Measurements from ENCODE around the gene SSC5D.

The SSC5D gene

GRCh38 chr19:55485439-55486011, 2.7 kb upstream of the SSC5D start:
- H3K36me3 ChIP-seq (ENCODE audit: insufficient read depth, low read length) = peaks cover 23% of the 10 kb centered on the region
- H3K27me3 ChIP-seq (ENCODE audit: insufficient read depth, low read length, poor library complexity) = no peaks in the 10 kb centered on the region
- peak overlapping the region; percentile 79 for H3K9ac ChIP-seq (ENCODE audit: low read depth, low read length)
- H3K4me3 ChIP-seq (ENCODE audit: low read depth in 1 of 2, low read length in 2 of 2) = peak overlapping the region; percentile 64 to 91
- TF ChIP-seq EZH2 (IDR thresholded peaks at IDR 0.05; ENCODE audit: borderline replicate concordance, low read depth, low read length, severe bottlenecking) = no peak
- TF ChIP-seq CTCF (IDR thresholded peaks at IDR 0.05; ENCODE audit: borderline replicate concordance, extremely low read depth, low read length, poor library complexity, severe bottlenecking) = peak; percentile 11
- peaks cover 16% of the 10 kb centered on the region for H3K79me2 ChIP-seq (ENCODE audit: insufficient read depth, low read length)
- peaks cover 37% of the 10 kb centered on the region for H3K4me1 ChIP-seq (ENCODE audit: insufficient read depth, low read length)
- no peaks in the 10 kb centered on the region for H3K9me3 ChIP-seq (ENCODE audit: insufficient read depth, low read length, severe bottlenecking)
- H2AFZ ChIP-seq (ENCODE audit: low read depth, low read length) = peak overlapping the region; percentile 91
- H3K27ac ChIP-seq (ENCODE audit: low read length) = peak overlapping the region; percentile 83
- DNase-seq (no peak), ATAC-seq (ENCODE audit: insufficient read depth, low read depth) (peak; percentile 33)
- H4K20me1 ChIP-seq (ENCODE audit: insufficient read depth, low read length) = peaks cover 7% of the 10 kb centered on the region; the same call in 1 of the 2 replicates
- H3K4me2 ChIP-seq (ENCODE audit: insufficient read depth, low read length) = peak overlapping the region; percentile 98

GRCh38 chr19:55486043-55486970, 1.9 kb upstream of the SSC5D start:
- H4K20me1 ChIP-seq (ENCODE audit: insufficient read depth, low read length) = peaks cover 5% of the 10 kb centered on the region; the same call in 1 of the 2 replicates
- no peak overlapping the region for H3K27ac ChIP-seq (ENCODE audit: low read length)
- no peak overlapping the region for H2AFZ ChIP-seq (ENCODE audit: low read depth, low read length)
- H3K9me3 ChIP-seq (ENCODE audit: insufficient read depth, low read length, severe bottlenecking) = no peaks in the 10 kb centered on the region
- peak overlapping the region; percentile 98 for H3K4me2 ChIP-seq (ENCODE audit: insufficient read depth, low read length)
- H3K4me1 ChIP-seq (ENCODE audit: insufficient read depth, low read length) = peaks cover 37% of the 10 kb centered on the region
- H3K9ac ChIP-seq (ENCODE audit: low read depth, low read length) = peak overlapping the region; percentile 79
- peaks cover 16% of the 10 kb centered on the region for H3K36me3 ChIP-seq (ENCODE audit: insufficient read depth, low read length)
- peak overlapping the region in 1 of 2 experiments; percentile 91; a peak in 3 of 4 replicates for H3K4me3 ChIP-seq (ENCODE audit: low read depth in 1 of 2, low read length in 2 of 2)
- DNase-seq = no peak
- no peaks in the 10 kb centered on the region for H3K27me3 ChIP-seq (ENCODE audit: insufficient read depth, low read length, poor library complexity)
- TF ChIP-seq EZH2 (IDR thresholded peaks at IDR 0.05; ENCODE audit: borderline replicate concordance, low read depth, low read length, severe bottlenecking) (no peak), CTCF (IDR thresholded peaks at IDR 0.05; ENCODE audit: borderline replicate concordance, extremely low read depth, low read length, poor library complexity, severe bottlenecking) (no peak)
- H3K79me2 ChIP-seq (ENCODE audit: insufficient read depth, low read length) = peaks cover 9% of the 10 kb centered on the region
- no peak for ATAC-seq (ENCODE audit: insufficient read depth, low read depth)

- H3K4me1 ChIP-seq (ENCODE audit: insufficient read depth, low read length) = peaks cover 37% of the 10 kb centered on the region
- H3K79me2 ChIP-seq (ENCODE audit: insufficient read depth, low read length) = peaks cover 9% of the 10 kb centered on the region
- no peaks in the 10 kb centered on the region for H3K9me3 ChIP-seq (ENCODE audit: insufficient read depth, low read length, severe bottlenecking)
- no peak overlapping the region for H3K4me3 ChIP-seq (ENCODE audit: low read depth in 1 of 2, low read length in 2 of 2)
- no peak for ATAC-seq (ENCODE audit: insufficient read depth, low read depth)
- no peak overlapping the region for H3K9ac ChIP-seq (ENCODE audit: low read depth, low read length)
- no peak for DNase-seq
- 0 out of 2 replicates have a peak overlapping the region, but pooled peaks have one; percentile 2 for H3K4me2 ChIP-seq (ENCODE audit: insufficient read depth, low read length)
- H3K27me3 ChIP-seq (ENCODE audit: insufficient read depth, low read length, poor library complexity) = no peaks in the 10 kb centered on the region
- TF ChIP-seq CTCF (IDR thresholded peaks at IDR 0.05; ENCODE audit: borderline replicate concordance, extremely low read depth, low read length, poor library complexity, severe bottlenecking) (no peak), EZH2 (IDR thresholded peaks at IDR 0.05; ENCODE audit: borderline replicate concordance, low read depth, low read length, severe bottlenecking) (no peak)
- no peak overlapping the region for H2AFZ ChIP-seq (ENCODE audit: low read depth, low read length)
- H4K20me1 ChIP-seq (ENCODE audit: insufficient read depth, low read length) = peaks cover 4% of the 10 kb centered on the region; the same call in 1 of the 2 replicates
- no peak overlapping the region for H3K27ac ChIP-seq (ENCODE audit: low read length)
- H3K36me3 ChIP-seq (ENCODE audit: insufficient read depth, low read length) = peaks cover 14% of the 10 kb centered on the region
These were observed 989 bp upstream of the SSC5D start for GRCh38 chr19:55486971-55487923.

All from DND-41 (cell line).